ENCODE data around the gene TGFA.
"Not testable (repeated sequence)": the region's sequence is repeated elsewhere in the genome, so short reads cannot be mapped to it uniquely, and the experiment has no call there.

Gene TGFA

GRCh38 chr2:70498054-70498453 is 55.6 kb downstream of the TGFA start:
- no peak for DNase-seq (ENCODE audit: low read depth)

DNA sequence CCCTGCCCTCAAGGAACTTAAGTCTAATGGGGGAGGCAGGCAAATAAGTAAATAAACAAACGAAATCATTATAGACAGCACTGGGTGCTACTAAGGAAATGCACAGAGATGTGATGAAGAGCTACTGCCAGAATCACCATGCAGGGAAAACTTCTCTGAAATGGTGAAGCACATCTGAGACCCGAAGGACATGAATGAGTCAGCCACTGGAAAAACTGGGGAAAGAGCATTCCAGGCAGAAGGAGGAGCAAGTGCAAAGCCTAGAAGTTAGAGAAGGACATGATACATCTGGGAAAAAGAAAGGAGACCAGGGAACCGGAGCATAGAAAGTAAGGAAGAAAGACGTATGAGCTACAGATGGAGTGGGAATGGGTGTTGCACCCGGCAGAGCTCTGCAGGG is 56.8 kb downstream of the TGFA start:
- no peak for DNase-seq (ENCODE audit: low read depth)

GRCh38 chr2:70494293-70494886 is 59.2 kb downstream of the TGFA start:
- DNase-seq (ENCODE audit: low read depth) = no peak

DNA sequence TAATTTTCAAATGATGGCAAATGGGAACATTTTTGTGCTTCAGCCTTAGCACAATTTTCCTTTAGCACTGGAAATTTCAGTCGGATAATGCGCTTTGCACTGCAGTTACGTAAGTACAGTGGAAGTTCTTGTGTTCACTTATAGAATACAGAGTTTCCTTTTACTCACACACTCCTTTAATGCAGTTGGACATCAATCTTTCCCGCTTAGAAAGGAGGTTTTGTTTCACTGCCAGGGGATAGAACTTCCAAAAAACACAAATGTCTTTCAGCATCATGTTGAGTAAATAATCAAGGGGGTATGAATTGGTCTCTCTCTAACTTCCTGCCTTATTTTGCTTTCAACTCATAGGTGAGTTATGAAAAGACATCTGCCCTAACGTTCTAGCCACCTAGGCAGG is 63.2 kb downstream of the TGFA start:
- DNase-seq (ENCODE audit: low read depth) = no peak

DNA sequence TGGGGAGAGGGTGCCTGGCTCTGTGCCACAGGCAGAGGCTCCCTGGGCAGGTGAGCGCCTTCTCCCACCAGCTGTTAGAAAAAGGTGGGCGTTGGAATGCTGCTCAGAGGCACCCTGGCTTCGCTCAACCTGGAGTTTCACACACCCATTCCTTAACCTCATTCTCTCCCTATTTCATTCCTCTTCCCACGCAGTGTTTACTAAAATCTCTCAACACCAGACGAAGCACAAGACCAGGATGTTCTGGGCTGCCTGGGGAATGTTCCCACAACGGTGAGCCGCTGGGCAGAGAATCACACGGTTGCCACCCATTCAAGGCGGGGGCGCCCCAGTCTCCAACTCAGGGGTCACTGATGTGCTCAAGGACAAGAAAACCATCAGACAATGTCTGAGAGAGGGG is 64.5 kb downstream of the TGFA start:
- no peak for DNase-seq (ENCODE audit: low read depth)

DNA sequence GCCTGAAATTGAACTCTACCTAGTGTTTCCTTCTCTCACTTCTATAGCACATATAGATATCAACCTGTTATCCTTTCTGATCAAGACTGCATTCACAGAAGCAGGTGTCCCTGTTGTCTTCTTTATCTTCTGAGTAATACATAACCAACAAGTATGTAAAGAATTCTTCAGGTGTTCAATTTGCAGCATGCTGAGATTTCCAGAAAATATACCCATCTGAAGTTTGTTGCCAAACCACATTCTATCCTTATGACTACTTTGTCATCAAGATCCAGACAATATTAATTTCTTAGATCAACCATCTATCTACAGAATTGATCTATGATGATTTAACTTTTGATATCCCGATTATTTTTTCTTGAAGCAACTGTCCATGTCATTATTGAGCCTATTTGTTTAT is 69.5 kb downstream of the TGFA start:
- no peak for DNase-seq (ENCODE audit: low read depth)

GRCh38 chr2:70482401-70482800 is 71.2 kb downstream of the TGFA start:
- DNase-seq (ENCODE audit: low read depth) = no peak

GRCh38 chr2:70480468-70480867 is 73.2 kb downstream of the TGFA start:
- DNase-seq (ENCODE audit: low read depth) = no peak

- no peak for DNase-seq (ENCODE audit: low read depth)
These were observed 73.8 kb downstream of the TGFA start for GRCh38 chr2:70479816-70480215.

DNA sequence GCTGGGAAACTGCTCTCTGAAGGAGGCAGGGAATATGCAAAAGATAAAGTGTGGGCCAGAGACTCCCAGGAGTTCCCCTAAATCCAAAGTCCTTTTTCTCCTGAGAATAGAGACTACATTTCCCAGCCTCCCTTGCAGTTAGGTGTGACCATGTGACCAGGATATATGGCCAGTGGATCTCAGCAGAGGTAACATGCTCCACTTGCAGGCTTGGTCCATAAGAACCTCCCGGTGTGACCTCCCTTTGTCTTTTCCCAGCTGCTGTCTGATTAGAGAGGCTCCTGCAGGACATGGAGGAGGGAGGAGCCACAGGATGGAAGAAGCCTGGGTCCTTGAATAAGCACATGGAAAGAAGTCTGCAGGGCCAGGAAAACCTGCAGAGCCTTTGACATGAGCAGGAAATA is 76.2 kb downstream of the TGFA start:
- no peak for DNase-seq (ENCODE audit: low read depth)

GRCh38 chr2:70475266-70475665 is 78.4 kb downstream of the TGFA start:
- no peak for DNase-seq (ENCODE audit: low read depth)

DNA sequence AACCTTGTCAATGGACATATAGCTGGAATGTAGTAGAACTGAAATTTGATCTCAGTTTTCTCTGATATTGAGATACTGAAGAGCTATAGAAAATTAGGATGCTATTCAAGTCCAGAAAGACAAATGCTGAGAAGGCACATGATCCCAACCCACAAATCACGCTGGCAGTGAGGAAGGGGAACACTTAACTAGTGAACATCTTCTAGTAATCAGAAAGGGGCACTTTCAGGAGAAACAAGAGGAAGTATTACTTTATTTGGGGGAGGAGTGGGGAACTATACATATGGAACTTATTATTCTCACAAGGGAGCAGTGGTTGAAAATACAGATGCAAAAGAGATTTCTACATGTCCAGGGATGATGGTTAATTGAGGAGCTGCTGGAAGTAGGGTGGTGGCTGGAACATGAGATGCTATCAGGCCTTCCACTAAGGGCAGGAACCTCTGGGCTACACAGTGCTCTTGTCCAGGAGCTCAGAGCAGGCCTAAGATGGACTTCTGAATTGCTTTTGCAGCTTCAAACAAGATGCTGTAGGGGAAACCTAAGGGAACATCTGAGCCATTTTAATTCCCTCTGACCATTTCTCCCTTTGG is 79.3 kb downstream of the TGFA start:
- DNase-seq (ENCODE audit: low read depth) = no peak

GRCh38 chr2:70473101-70473722 is 80.4 kb downstream of the TGFA start:
- no peak for DNase-seq (ENCODE audit: low read depth)

DNA sequence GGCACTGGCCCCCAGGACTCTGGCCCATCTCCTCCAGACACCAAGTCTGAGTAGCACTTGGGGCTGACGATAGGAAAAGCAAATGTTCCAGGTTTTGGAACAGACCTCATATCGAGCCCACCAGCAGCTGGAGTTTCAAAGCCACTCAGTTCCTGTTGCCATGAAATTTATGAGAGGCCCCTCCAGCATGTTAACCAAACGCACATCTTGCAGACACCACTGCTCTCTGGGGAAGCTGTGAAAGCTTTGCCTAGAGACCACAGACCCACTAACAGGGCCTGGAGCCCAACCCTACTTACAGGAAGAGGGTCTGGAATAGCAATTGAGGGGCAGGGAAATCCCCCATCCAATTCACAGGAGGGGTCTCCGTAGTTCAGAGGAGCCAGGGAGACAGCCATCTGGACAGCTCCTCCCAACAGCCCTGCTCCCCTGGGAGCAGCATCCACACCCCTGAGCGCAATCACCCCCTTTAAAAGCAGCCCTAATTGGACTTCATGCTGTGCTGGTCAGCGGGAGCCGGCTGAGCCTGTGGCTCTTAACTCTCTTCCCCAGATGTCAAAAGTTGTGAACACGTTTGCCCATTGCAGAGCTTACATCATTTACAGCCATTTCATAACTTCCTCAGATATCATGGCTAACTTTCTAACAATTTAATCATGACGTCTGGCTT is 81.3 kb downstream of the TGFA start:
- DNase-seq (ENCODE audit: low read depth) = no peak

- DNase-seq (ENCODE audit: low read depth) = no peak
These were observed 82.5 kb downstream of the TGFA start for GRCh38 chr2:70471129-70471528.

- DNase-seq (ENCODE audit: low read depth) = no peak
These were observed 83.7 kb downstream of the TGFA start for GRCh38 chr2:70469961-70470360.

DNA sequence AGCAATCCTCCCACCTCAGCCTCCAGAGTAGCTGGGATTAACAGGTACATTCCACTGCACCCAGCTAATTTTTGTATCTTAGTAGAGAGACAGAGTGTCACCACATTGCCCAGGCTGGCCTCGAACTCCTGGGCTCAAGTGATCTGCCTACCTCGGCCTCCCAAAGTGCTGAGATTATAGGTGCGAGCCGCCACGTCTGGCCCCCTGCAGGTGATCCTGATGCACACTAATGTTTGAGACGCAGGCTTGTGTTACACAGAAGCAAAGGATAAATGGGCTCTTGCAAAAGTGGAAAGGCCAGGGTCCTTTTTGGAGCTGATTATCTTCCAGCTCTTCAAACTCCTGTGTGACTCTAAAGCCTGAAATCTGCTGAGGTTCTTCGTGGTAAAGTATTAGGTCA is 84.2 kb downstream of the TGFA start:
- no peak for DNase-seq (ENCODE audit: low read depth)

GRCh38 chr2:70468878-70469277 is 84.7 kb downstream of the TGFA start:
- no peak for DNase-seq (ENCODE audit: low read depth)

GRCh38 chr2:70467831-70468779 is 85.5 kb downstream of the TGFA start:
- no peak for DNase-seq (ENCODE audit: low read depth)

- no peak for DNase-seq (ENCODE audit: low read depth)
These were observed 86.4 kb downstream of the TGFA start for GRCh38 chr2:70467237-70467636.

DNA sequence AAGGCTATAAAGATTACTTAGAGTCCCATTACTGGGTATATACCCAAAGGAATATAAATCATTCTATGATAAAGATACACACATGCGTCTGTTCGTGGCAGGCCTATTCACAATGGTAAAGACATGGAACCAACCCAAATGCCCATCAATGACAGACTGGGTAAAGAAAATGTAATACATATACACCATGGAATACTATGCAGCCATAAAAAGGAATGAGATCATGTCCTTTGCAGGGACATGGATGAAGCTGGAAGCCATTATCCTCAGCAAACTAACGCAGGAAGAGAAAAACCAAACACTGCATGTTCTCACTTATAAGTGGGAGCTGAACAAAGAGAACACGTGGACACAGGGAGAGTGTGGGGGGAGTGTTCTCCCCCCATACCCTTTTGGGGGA is 87.0 kb downstream of the TGFA start:
- not testable (repeated sequence) for DNase-seq (ENCODE audit: low read depth)

DNA sequence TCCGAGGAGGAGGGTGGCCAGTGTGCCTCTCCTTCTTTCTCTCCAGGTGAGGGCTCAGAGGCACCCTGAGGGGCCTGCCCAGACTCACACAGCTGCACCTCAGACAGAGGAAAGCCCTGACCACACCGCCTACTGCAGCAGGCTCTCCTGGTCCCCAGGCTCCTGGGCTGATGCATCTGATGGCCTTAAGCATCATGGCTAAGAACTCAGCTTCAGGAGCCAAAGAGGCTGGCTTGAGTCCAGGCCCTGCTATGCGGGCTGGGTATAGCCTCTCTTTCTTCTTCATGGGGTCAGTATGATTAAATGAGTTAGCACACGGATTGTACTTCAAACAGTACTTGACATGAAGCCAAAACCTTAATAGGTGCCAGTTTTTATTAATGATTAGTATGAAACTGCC is 89.6 kb downstream of the TGFA start:
- DNase-seq (ENCODE audit: low read depth) = no peak

Measured in stimulated activated CD8-positive, alpha-beta memory T cell treated with anti-CD3 and anti-CD28 coated beads, Interleukin-12 subunit alpha, Interleukin-12 subunit beta, amount 100 ng/mL, for 1 hour (primary cell).